Activated gamma-delta T cell treated with Interleukin-2 at 50 U/mL for 16 hours (primary cell): ENCODE measurements around the gene EIF3A.
"Not testable (repeated sequence)": the region's sequence is repeated elsewhere in the genome, so short reads cannot be mapped to it uniquely, and the experiment has no call there.

ENCODE experiments used
- DNase-seq: peaks from one replicate; pipeline ENCODE4 v3.0.0-alpha.2; 2020

Gene EIF3A

GRCh38 chr10:119101366-119102098 lies 20.9 kb upstream of the EIF3A start:
- DNase-seq, result no peak

GRCh38 chr10:119100434-119101238 lies 20.0 kb upstream of the EIF3A start:
- DNase-seq, result no peak

- DNase-seq, result no peak
Measured at GRCh38 chr10:119098576-119098975, 18.0 kb upstream of the EIF3A start.

- not testable (repeated sequence) for DNase-seq
Measured at GRCh38 chr10:119096641-119097415, 16.2 kb upstream of the EIF3A start.

- no peak for DNase-seq
Measured at GRCh38 chr10:119095640-119096039, 15.0 kb upstream of the EIF3A start.

GRCh38 chr10:119090968-119091367 lies 10.4 kb upstream of the EIF3A start:
- DNase-seq, result peak; percentile 31

GRCh38 chr10:119090026-119090795 lies 9.6 kb upstream of the EIF3A start:
- no peak for DNase-seq

GRCh38 chr10:119087271-119087882 lies 6.8 kb upstream of the EIF3A start:
- DNase-seq, result no peak

- DNase-seq, result no peak
Measured at GRCh38 chr10:119084896-119085295, 4.3 kb upstream of the EIF3A start.

- DNase-seq, result peak; percentile 56
Measured at GRCh38 chr10:119079599-119080520, 757 bp downstream of the EIF3A start.

- DNase-seq, result no peak
Measured at GRCh38 chr10:119078422-119079179, 2.0 kb downstream of the EIF3A start.

GRCh38 chr10:119073584-119073983 lies 7.0 kb downstream of the EIF3A start:
- no peak for DNase-seq

- DNase-seq, result no peak
Measured at GRCh38 chr10:119070395-119071165, 10.0 kb downstream of the EIF3A start.

- DNase-seq, result no peak
Measured at GRCh38 chr10:119061926-119062325, 18.7 kb downstream of the EIF3A start.

GRCh38 chr10:119061352-119061751 lies 19.3 kb downstream of the EIF3A start:
- DNase-seq, result no peak

- DNase-seq, result no peak
Measured at GRCh38 chr10:119060107-119060506, 20.5 kb downstream of the EIF3A start.

- DNase-seq, result no peak
Measured at GRCh38 chr10:119059557-119059956, 21.1 kb downstream of the EIF3A start.

GRCh38 chr10:119058010-119058409 lies 22.6 kb downstream of the EIF3A start:
- DNase-seq, result no peak

- no peak for DNase-seq
Measured at GRCh38 chr10:119055472-119055871, 25.1 kb downstream of the EIF3A start.
